ENCODE data around the gene ALDH1A2.

The ALDH1A2 gene

DNA sequence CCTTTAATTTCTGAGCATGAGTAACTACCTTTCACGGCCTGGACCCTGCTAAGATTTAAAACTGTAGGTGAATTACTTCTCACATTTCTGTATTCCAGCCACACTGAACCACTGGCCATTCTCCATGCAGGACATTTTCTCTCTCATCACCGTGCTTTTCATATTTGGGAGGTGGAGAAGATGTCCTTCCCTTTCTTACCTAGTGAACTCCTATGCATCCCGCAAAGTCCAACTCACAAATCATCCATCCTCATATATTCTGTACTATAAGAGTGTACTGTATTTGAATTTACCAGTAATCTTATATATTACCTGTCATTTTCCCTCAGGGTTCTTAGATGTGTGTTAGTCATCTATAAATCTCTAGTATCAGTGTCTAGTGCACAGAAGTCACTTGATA lies 139.9 kb downstream of the ALDH1A2 start:
- Histone ChIP-seq H3K36me3 (ENCODE audit: control insufficient read depth in 1 of 2, insufficient read depth in 2 of 2, low read length in 2 of 2) (no peaks in the 10 kb centered on the region), H3K27me3 (ENCODE audit: control insufficient read depth in 1 of 2, insufficient read depth in 2 of 2, low read length in 2 of 2) (no peaks in the 10 kb centered on the region), H3K4me1 (ENCODE audit: control insufficient read depth in 1 of 2, insufficient read depth in 2 of 2, low read length in 2 of 2) (peaks cover 0 to 15% of the 10 kb centered on the region in 2 donors), H3K9me3 (ENCODE audit: control insufficient read depth in 1 of 2, low read length in 2 of 2) (no peaks in the 10 kb centered on the region), H3K9ac (ENCODE audit: low read depth in 1 of 2, low read length in 2 of 2) (no peak overlapping the region), H3K4me3 (ENCODE audit: low read depth in 1 of 2, low read length in 2 of 2) (no peak overlapping the region), H3K27ac (ENCODE audit: low read depth, low read length) (no peak overlapping the region)

- no peaks in the 10 kb centered on the region for H3K27me3 ChIP-seq (ENCODE audit: control insufficient read depth in 1 of 2, insufficient read depth in 2 of 2, low read length in 2 of 2)
- no peak overlapping the region for H3K4me3 ChIP-seq (ENCODE audit: low read depth in 1 of 2, low read length in 2 of 2)
- no peak overlapping the region for H3K9ac ChIP-seq (ENCODE audit: low read depth in 1 of 2, low read length in 2 of 2)
- H3K9me3 ChIP-seq (ENCODE audit: control insufficient read depth in 1 of 2, low read length in 2 of 2), result no peaks in the 10 kb centered on the region
- no peaks in the 10 kb centered on the region for H3K36me3 ChIP-seq (ENCODE audit: control insufficient read depth in 1 of 2, insufficient read depth in 2 of 2, low read length in 2 of 2)
- peaks cover 0 to 18% of the 10 kb centered on the region in 2 donors for H3K4me1 ChIP-seq (ENCODE audit: control insufficient read depth in 1 of 2, insufficient read depth in 2 of 2, low read length in 2 of 2)
- no peak overlapping the region for H3K27ac ChIP-seq (ENCODE audit: low read depth, low read length)
Measured at GRCh38 chr15:57924598-57924997, 140.9 kb downstream of the ALDH1A2 start.

DNA sequence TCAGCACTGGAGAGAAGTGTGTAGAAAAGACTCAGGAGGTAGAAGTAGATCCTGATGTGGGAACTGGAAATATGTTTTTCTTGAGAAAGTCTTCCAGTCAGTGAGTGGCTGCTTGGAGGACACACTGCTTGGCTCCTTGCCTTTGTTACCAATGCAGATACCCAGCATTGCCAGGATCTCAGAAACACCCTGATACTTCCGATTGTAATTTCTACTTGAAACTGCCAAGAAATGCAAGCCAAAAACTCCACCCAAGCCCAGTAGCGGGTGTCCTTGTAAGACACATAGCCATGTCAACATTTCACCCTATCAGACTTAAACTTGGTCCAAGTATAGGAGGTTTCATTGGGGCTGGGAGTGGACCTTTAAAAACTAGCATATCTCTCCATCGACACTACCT lies 141.8 kb downstream of the ALDH1A2 start:
- Histone ChIP-seq H3K9me3 (ENCODE audit: control insufficient read depth in 1 of 2, low read length in 2 of 2) (no peaks in the 10 kb centered on the region), H3K27me3 (ENCODE audit: control insufficient read depth in 1 of 2, insufficient read depth in 2 of 2, low read length in 2 of 2) (no peaks in the 10 kb centered on the region), H3K27ac (ENCODE audit: low read depth, low read length) (no peak overlapping the region), H3K4me3 (ENCODE audit: low read depth in 1 of 2, low read length in 2 of 2) (no peak overlapping the region), H3K36me3 (ENCODE audit: control insufficient read depth in 1 of 2, insufficient read depth in 2 of 2, low read length in 2 of 2) (no peaks in the 10 kb centered on the region), H3K9ac (ENCODE audit: low read depth in 1 of 2, low read length in 2 of 2) (no peak overlapping the region), H3K4me1 (ENCODE audit: control insufficient read depth in 1 of 2, insufficient read depth in 2 of 2, low read length in 2 of 2) (peaks cover 0 to 18% of the 10 kb centered on the region in 2 donors)

DNA sequence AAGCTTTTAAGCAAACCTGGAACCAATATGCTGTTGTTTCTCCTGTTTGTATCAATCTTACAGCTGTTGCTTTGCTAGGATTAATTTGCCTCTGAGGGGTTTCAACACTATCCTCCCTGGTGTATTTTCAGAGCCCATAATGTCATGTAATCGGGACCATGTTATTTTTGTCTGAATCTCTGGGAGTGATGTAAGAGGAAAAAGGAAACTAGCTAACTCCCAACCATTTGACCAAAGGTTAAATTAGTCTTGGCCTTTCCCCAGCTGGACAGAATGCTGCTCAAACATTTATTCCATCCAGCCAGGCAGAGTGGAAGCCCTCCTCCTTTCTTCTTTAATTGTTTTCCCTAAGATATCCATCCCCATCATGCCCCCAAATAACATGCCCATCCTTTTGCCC lies 142.2 kb downstream of the ALDH1A2 start:
- H3K36me3 ChIP-seq (ENCODE audit: control insufficient read depth in 1 of 2, insufficient read depth in 2 of 2, low read length in 2 of 2), result no peaks in the 10 kb centered on the region
- peaks cover 0 to 18% of the 10 kb centered on the region in 2 donors for H3K4me1 ChIP-seq (ENCODE audit: control insufficient read depth in 1 of 2, insufficient read depth in 2 of 2, low read length in 2 of 2)
- H3K4me3 ChIP-seq (ENCODE audit: low read depth in 1 of 2, low read length in 2 of 2), result no peak overlapping the region
- no peaks in the 10 kb centered on the region for H3K27me3 ChIP-seq (ENCODE audit: control insufficient read depth in 1 of 2, insufficient read depth in 2 of 2, low read length in 2 of 2)
- H3K9ac ChIP-seq (ENCODE audit: low read depth in 1 of 2, low read length in 2 of 2), result no peak overlapping the region
- no peak overlapping the region for H3K27ac ChIP-seq (ENCODE audit: low read depth, low read length)
- no peaks in the 10 kb centered on the region for H3K9me3 ChIP-seq (ENCODE audit: control insufficient read depth in 1 of 2, low read length in 2 of 2)

DNA sequence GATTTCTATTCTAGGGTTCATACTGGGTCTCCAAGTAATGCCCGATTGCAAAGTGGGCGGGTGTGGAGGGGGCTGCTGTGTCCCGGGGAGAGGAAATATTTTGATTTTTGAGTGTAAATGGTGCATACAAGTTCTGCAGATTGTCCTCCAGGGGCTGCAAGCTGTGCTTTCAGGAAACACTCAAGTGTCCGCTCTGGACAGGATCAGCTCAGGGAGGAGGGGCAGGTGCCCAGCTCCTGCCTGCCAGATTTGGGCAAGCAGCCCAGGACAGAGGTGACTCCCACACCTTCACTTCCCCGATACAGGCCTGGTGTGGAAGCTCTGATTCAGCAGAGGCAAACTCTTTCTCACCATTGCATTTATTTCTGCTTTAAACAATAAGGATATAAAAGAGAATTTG lies 142.7 kb downstream of the ALDH1A2 start:
- Histone ChIP-seq H3K9me3 (ENCODE audit: control insufficient read depth in 1 of 2, low read length in 2 of 2) (no peaks in the 10 kb centered on the region), H3K27ac (ENCODE audit: low read depth, low read length) (no peak overlapping the region), H3K27me3 (ENCODE audit: control insufficient read depth in 1 of 2, insufficient read depth in 2 of 2, low read length in 2 of 2) (no peaks in the 10 kb centered on the region), H3K36me3 (ENCODE audit: control insufficient read depth in 1 of 2, insufficient read depth in 2 of 2, low read length in 2 of 2) (no peaks in the 10 kb centered on the region), H3K9ac (ENCODE audit: low read depth in 1 of 2, low read length in 2 of 2) (no peak overlapping the region), H3K4me1 (ENCODE audit: control insufficient read depth in 1 of 2, insufficient read depth in 2 of 2, low read length in 2 of 2) (peaks cover 0 to 18% of the 10 kb centered on the region in 2 donors), H3K4me3 (ENCODE audit: low read depth in 1 of 2, low read length in 2 of 2) (no peak overlapping the region)

GRCh38 chr15:57921371-57921770 lies 144.1 kb downstream of the ALDH1A2 start:
- H3K27me3 ChIP-seq (ENCODE audit: control insufficient read depth in 1 of 2, insufficient read depth in 2 of 2, low read length in 2 of 2), result no peaks in the 10 kb centered on the region
- no peak overlapping the region for H3K4me3 ChIP-seq (ENCODE audit: low read depth in 1 of 2, low read length in 2 of 2)
- no peak overlapping the region for H3K9ac ChIP-seq (ENCODE audit: low read depth in 1 of 2, low read length in 2 of 2)
- no peak overlapping the region for H3K27ac ChIP-seq (ENCODE audit: low read depth, low read length)
- H3K9me3 ChIP-seq (ENCODE audit: control insufficient read depth in 1 of 2, low read length in 2 of 2), result no peaks in the 10 kb centered on the region
- peaks cover 0 to 18% of the 10 kb centered on the region in 2 donors for H3K4me1 ChIP-seq (ENCODE audit: control insufficient read depth in 1 of 2, insufficient read depth in 2 of 2, low read length in 2 of 2)
- no peaks in the 10 kb centered on the region for H3K36me3 ChIP-seq (ENCODE audit: control insufficient read depth in 1 of 2, insufficient read depth in 2 of 2, low read length in 2 of 2)

GRCh38 chr15:57920911-57921310 lies 144.6 kb downstream of the ALDH1A2 start:
- Histone ChIP-seq H3K27me3 (ENCODE audit: control insufficient read depth in 1 of 2, insufficient read depth in 2 of 2, low read length in 2 of 2) (no peaks in the 10 kb centered on the region), H3K4me1 (ENCODE audit: control insufficient read depth in 1 of 2, insufficient read depth in 2 of 2, low read length in 2 of 2) (peaks cover 0 to 18% of the 10 kb centered on the region in 2 donors), H3K9me3 (ENCODE audit: control insufficient read depth in 1 of 2, low read length in 2 of 2) (no peaks in the 10 kb centered on the region), H3K27ac (ENCODE audit: low read depth, low read length) (no peak overlapping the region), H3K4me3 (ENCODE audit: low read depth in 1 of 2, low read length in 2 of 2) (no peak overlapping the region), H3K9ac (ENCODE audit: low read depth in 1 of 2, low read length in 2 of 2) (no peak overlapping the region), H3K36me3 (ENCODE audit: control insufficient read depth in 1 of 2, insufficient read depth in 2 of 2, low read length in 2 of 2) (no peaks in the 10 kb centered on the region)

- Histone ChIP-seq H3K9me3 (ENCODE audit: control insufficient read depth in 1 of 2, low read length in 2 of 2) (no peaks in the 10 kb centered on the region), H3K27ac (ENCODE audit: low read depth, low read length) (no peak overlapping the region), H3K36me3 (ENCODE audit: control insufficient read depth in 1 of 2, insufficient read depth in 2 of 2, low read length in 2 of 2) (no peaks in the 10 kb centered on the region), H3K27me3 (ENCODE audit: control insufficient read depth in 1 of 2, insufficient read depth in 2 of 2, low read length in 2 of 2) (no peaks in the 10 kb centered on the region), H3K4me1 (ENCODE audit: control insufficient read depth in 1 of 2, insufficient read depth in 2 of 2, low read length in 2 of 2) (peaks cover 0 to 18% of the 10 kb centered on the region in 2 donors), H3K4me3 (ENCODE audit: low read depth in 1 of 2, low read length in 2 of 2) (no peak overlapping the region), H3K9ac (ENCODE audit: low read depth in 1 of 2, low read length in 2 of 2) (no peak overlapping the region)
Measured at GRCh38 chr15:57919754-57920153, 145.8 kb downstream of the ALDH1A2 start.

GRCh38 chr15:57917998-57918397 lies 147.5 kb downstream of the ALDH1A2 start:
- no peak overlapping the region for H3K27ac ChIP-seq (ENCODE audit: low read depth, low read length)
- no peaks in the 10 kb centered on the region for H3K36me3 ChIP-seq (ENCODE audit: control insufficient read depth in 1 of 2, insufficient read depth in 2 of 2, low read length in 2 of 2)
- peaks cover 0 to 8% of the 10 kb centered on the region in 2 donors for H3K4me1 ChIP-seq (ENCODE audit: control insufficient read depth in 1 of 2, insufficient read depth in 2 of 2, low read length in 2 of 2)
- H3K9ac ChIP-seq (ENCODE audit: low read depth in 1 of 2, low read length in 2 of 2), result no peak overlapping the region
- H3K4me3 ChIP-seq (ENCODE audit: low read depth in 1 of 2, low read length in 2 of 2), result no peak overlapping the region
- H3K9me3 ChIP-seq (ENCODE audit: control insufficient read depth in 1 of 2, low read length in 2 of 2), result no peaks in the 10 kb centered on the region
- H3K27me3 ChIP-seq (ENCODE audit: control insufficient read depth in 1 of 2, insufficient read depth in 2 of 2, low read length in 2 of 2), result no peaks in the 10 kb centered on the region

DNA sequence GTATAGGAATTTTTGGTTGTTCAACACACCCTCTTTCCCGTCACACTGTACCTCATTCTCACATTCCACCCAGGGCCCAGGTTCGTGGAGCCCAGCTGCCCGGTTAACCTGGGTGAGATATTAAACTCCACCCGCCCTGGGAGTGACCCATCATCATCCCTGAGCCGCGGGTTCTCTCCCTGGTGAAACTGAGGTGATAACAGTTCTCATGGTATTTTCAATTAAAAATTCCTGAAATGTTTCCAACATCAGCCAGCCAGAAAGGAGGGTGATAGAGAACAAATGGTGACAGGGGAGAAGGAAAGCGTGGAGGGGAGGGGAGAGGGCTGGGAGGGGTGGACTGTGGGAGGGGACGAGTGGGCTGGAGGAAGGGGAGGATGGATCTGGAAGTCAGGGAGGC lies 148.8 kb downstream of the ALDH1A2 start:
- Histone ChIP-seq H3K27ac (ENCODE audit: low read depth, low read length) (no peak overlapping the region), H3K27me3 (ENCODE audit: control insufficient read depth in 1 of 2, insufficient read depth in 2 of 2, low read length in 2 of 2) (no peaks in the 10 kb centered on the region), H3K36me3 (ENCODE audit: control insufficient read depth in 1 of 2, insufficient read depth in 2 of 2, low read length in 2 of 2) (no peaks in the 10 kb centered on the region), H3K4me3 (ENCODE audit: low read depth in 1 of 2, low read length in 2 of 2) (no peak overlapping the region), H3K4me1 (ENCODE audit: control insufficient read depth in 1 of 2, insufficient read depth in 2 of 2, low read length in 2 of 2) (peaks cover 0 to 4% of the 10 kb centered on the region in 2 donors), H3K9ac (ENCODE audit: low read depth in 1 of 2, low read length in 2 of 2) (no peak overlapping the region), H3K9me3 (ENCODE audit: control insufficient read depth in 1 of 2, low read length in 2 of 2) (no peaks in the 10 kb centered on the region)
